Measurements from ENCODE around the gene KIRREL3.

KIRREL3 gene

GRCh38 chr11:126700768-126701519, 299.6 kb downstream of the KIRREL3 start:
- no peak for DNase-seq

DNA sequence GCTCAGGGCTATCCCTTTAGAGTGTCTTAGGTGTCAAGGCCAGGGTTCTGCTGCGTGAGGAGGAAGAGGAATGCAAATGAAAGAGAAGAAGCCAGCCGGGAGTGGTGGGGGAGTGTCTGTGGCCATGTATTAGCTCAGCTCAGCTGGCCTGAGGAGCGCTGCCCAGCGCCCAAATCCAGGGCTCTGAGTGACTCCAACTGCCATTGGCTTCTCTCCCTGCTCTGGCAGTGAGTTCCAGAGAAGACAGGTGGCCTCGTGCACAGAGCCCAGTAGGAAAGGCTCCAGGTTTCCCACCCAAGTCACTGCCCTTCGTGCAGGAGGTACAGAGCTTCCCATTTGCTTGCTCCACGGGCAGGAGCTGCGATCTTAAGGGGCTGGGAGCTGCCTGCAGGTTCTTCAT, 302.0 kb downstream of the KIRREL3 start:
- no peak for DNase-seq

GRCh38 chr11:126697936-126698335, 302.6 kb downstream of the KIRREL3 start:
- no peak for DNase-seq

DNA sequence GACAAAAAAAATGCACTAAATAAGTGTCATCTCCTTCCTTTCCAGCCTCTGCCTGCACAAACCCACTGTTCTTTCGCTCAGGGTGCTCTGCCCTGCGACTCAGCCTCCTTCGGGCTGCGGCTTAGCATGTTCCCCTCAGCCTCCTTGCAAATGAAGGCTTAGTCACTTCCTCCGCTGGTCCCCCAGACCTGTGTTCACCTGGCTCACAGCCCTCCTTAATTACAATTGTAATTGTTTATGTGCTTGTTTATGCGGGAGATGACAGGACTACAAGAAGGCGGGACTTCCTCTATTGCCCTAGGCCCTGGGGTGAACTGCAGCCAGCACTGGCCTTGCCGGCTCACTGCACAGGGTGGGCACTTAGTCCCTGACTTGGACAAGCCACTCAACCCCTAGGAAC, 303.6 kb downstream of the KIRREL3 start:
- DNase-seq = no peak

DNA sequence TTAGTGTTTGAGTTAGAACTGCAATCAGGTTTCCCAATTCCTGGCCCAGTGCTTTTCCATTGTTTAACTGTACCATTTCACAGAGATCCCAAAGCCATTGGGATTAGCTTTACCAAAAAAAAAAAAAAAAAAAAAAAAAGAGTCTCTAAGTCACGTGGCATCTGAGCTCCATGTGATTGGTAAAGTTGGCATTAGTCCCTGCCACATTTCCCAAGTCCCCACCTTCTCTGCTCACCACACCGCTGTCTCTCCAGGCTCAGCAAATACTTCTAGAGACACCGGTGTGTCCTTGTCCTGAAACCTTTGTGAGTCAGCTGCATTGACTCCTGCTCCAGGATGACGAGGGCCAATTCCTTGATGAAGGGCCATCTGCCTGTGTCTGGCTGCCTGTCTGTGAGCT, 305.3 kb downstream of the KIRREL3 start:
- no peak for DNase-seq

- no peak for DNase-seq
These were observed 306.4 kb downstream of the KIRREL3 start for GRCh38 chr11:126694065-126694625.

DNA sequence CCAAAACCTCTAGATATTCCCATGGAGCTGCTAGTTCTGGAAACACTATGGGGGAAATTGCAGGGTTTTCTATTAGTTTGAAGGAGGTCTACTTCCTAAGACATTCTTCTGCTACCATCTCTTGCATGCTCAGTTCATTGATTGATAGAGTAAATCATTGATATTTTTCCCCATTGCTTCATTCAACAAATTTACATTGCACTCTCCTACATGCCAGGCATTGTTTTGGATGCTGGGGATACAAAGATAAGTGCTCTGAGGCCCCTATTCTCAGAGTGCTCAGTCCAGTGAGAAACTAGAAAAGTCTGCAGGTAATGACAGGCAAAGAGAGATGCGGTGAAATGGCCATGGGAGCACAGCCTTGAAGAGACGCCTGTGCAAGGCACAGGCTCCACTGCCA, 313.1 kb downstream of the KIRREL3 start:
- no peak for DNase-seq

DNA sequence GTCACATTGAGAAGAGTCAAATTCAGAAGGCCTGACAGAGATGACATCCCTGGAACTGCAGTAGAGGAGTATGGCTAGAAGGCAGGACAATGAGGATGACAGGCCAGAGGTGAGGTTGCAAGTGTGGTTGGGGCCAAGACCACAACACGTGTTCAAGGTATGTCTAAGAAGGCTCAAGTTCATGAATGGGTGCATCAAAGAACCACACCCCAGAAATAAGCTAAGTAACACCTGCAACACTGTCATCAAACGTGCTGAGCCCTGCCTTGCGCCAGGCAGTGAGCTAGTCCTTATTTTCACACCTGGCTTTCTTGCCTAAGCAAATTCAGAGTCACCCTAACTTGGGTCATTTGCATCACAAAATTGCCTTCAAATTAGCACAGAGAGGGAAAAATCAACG, 313.6 kb downstream of the KIRREL3 start:
- DNase-seq = no peak

GRCh38 chr11:126683766-126684728, 316.5 kb downstream of the KIRREL3 start:
- no peak for DNase-seq

DNA sequence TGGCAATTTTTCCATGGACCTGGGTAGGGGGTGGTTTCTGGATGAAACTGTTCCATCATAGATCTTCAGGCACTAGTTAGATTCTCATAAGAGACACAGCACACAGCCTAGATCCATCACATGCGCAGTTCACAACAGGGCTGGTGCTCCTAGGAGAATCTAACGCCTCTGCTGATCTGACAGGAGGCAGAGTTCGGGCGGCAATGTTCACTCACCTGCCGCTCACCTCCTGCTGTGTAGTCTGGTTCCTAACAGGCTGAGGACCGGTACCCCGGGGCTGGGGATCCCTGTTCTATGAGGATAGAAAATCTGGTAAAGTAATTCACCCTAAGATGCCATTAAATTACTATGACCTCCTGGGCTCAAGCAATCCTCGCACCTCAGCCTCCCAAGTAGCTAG, 318.0 kb downstream of the KIRREL3 start:
- DNase-seq = no peak

- no peak for DNase-seq
These were observed 319.9 kb downstream of the KIRREL3 start for GRCh38 chr11:126680700-126681099.

- DNase-seq = no peak
These were observed 320.4 kb downstream of the KIRREL3 start for GRCh38 chr11:126680131-126680530.

- DNase-seq = no peak
These were observed 321.5 kb downstream of the KIRREL3 start for GRCh38 chr11:126679033-126679432.

DNA sequence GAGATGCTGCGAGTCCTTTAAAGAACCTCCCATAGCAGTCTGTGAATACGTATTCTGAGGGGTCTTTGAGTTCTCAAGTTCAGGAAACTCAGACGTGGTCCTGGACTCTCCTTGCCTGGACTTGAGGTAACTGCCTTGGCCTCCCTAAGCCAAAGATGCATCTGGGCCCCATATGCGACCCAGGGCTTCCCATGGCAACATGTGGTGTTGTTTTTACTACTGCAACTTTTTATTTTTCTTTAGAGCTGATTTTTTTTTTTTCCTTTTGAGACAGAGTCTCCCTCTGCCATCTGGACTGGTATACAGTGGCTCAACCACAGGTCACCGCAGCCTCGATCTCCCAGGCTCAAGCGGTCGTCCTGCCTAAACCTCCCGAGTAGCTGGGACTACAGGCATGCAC, 324.0 kb downstream of the KIRREL3 start:
- DNase-seq = no peak

- no peak for DNase-seq
These were observed 327.3 kb downstream of the KIRREL3 start for GRCh38 chr11:126673319-126673718.

DNA sequence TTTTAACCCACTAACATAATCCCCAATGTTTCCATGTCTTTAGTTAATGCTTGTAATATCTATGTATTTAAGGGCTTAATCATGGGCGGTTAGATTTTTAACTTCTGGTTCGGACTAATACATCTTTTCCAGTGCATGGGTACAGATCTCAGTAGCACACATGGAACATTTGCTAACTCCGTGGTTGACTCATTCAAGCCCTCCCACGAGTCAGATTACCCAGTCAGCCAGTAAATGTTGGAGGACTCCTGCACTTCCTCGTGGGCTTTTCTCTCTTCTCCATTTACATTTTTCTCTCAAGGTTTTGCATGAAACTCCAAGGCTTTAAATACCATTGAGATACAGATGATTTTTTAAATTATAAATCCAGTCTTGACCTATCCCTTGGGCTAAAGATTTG, 331.2 kb downstream of the KIRREL3 start:
- no peak for DNase-seq

- DNase-seq = no peak
These were observed 335.9 kb downstream of the KIRREL3 start for GRCh38 chr11:126664643-126665042.

- no peak for DNase-seq
These were observed 336.6 kb downstream of the KIRREL3 start for GRCh38 chr11:126663749-126664592.

DNA sequence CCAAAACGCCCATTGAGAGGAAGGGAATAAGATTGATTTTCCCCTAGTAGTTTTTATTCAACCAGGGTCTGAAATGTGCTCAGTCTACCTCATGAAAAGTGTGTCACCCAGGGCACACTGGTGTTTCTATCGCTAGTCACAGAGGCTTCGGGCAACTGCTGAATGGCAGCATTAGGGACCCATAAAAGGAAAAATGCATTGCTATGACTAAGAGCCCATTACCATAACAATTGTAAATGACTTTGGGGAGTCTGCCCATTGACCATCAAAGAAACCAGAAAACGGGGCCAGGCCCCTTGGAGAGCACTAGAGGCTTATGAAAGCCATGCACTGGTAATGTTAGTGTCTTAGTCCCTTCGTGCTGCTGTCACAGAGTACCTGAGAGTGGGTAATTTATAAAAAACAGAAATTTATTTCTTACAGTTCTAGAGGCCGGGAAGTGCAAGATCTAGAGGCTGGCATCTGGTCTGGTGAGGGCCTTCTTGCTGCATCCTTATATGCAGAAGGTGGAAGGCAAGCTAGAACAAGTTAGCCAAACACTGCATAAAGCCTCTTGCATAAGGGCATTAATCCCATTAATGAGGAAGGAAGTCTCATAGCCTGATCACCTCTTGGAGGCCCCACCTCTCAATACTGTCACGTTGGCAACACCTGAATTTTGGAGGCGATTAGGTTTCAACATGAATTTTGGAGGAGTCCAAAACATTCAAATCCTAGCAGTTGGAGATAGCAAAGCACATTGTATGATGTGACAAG, 338.4 kb downstream of the KIRREL3 start:
- DNase-seq = no peak

GRCh38 chr11:126660761-126661425, 339.7 kb downstream of the KIRREL3 start:
- no peak for DNase-seq

DNA sequence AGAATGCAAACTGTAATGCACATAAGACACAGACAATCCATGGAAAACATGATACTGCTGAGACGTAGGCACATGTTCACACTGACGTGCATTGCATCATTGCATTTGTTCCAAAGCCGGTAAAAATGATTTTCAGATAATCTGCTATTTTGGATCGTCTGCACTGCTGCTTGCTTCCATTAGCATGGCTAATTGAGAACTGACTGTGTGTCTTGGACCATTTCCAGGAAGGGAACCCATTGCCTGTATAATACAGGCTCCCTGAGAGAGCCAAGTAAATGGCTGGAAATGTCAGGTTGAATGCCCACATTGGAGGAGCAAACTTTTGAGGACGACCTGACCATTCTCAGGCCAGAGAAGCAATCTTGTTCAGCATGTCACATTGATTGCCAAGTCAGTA, 340.2 kb downstream of the KIRREL3 start:
- DNase-seq = no peak
